ENCODE results near the gene MYH11.

The MYH11 gene

GRCh38 chr16:15770107-15770506 lies 86.7 kb downstream of the MYH11 start:
- H3K36me3 ChIP-seq (replicated peaks in 1 of 2; ENCODE audit: control insufficient read depth in 2 of 2, insufficient read depth in 2 of 2, low read length in 2 of 2) = no peaks in the 10 kb centered on the region
- H4K91ac ChIP-seq (ENCODE audit: low read depth, low read length, poor library complexity) = no peak overlapping the region
- no peak overlapping the region for H2BK120ac ChIP-seq (ENCODE audit: low read depth, low read length)
- no peak overlapping the region for H3K18ac ChIP-seq (ENCODE audit: low read length)
- H2BK15ac ChIP-seq (ENCODE audit: low read length) = no peak overlapping the region
- no peaks in the 10 kb centered on the region for H3K79me1 ChIP-seq (ENCODE audit: low read depth, low read length)
- H3K4me3 ChIP-seq (ENCODE audit: low read length in 2 of 2) = no peak overlapping the region
- H3K4me1 ChIP-seq (ENCODE audit: control insufficient read depth in 2 of 2, insufficient read depth in 1 of 2, low read depth in 1 of 2, low read length in 2 of 2) = peaks cover 0 to 3% of the 10 kb centered on the region in 2 donors
- H3K14ac ChIP-seq (ENCODE audit: low read length) = no peak overlapping the region
- H3K23ac ChIP-seq (ENCODE audit: low read depth, low read length, poor library complexity) = no peak overlapping the region
- peaks cover 0 to 3% (median 0%) of the 10 kb centered on the region in 3 experiments for H3K27me3 ChIP-seq (ENCODE audit: control insufficient read depth in 3 of 3, insufficient read depth in 3 of 3, low read depth in 1 of 3, low read length in 3 of 3)
- H3K4ac ChIP-seq (ENCODE audit: low read length) = no peak overlapping the region
- H2AK5ac ChIP-seq (ENCODE audit: low read depth, low read length) = no peak overlapping the region
- no peak overlapping the region for H3K4me2 ChIP-seq (ENCODE audit: insufficient read depth, low read length, poor library complexity, severe bottlenecking)
- no peaks in the 10 kb centered on the region for H3K9me3 ChIP-seq (replicated peaks in 1 of 2; ENCODE audit: control insufficient read depth in 2 of 2, insufficient read depth in 1 of 2, low read depth in 1 of 2, low read length in 2 of 2)
- no peak overlapping the region for H2BK12ac ChIP-seq (ENCODE audit: low read length)
- H3K27ac ChIP-seq (replicated peaks; ENCODE audit: low read length) = no peak overlapping the region
- H3K9ac ChIP-seq (ENCODE audit: low read depth, low read length, poor library complexity) = no peak overlapping the region
- H4K8ac ChIP-seq (ENCODE audit: low read depth, low read length) = no peak overlapping the region
- H2AFZ ChIP-seq (ENCODE audit: low read length) = no peak overlapping the region
- no peak for DNase-seq (ENCODE audit: low spot score)
- no CpG with 5 or more reads among the region's 7 CpGs for WGBS, 2 donors (ENCODE audit: extremely low coverage in 2 of 2, insufficient read length in 2 of 2, insufficient replicate concordance in 1 of 2)
- H2BK5ac ChIP-seq (ENCODE audit: low read length) = no peak overlapping the region

GRCh38 chr16:15769239-15769638 lies 87.6 kb downstream of the MYH11 start:
- Histone ChIP-seq H3K36me3 (replicated peaks in 1 of 2; ENCODE audit: control insufficient read depth in 2 of 2, insufficient read depth in 2 of 2, low read length in 2 of 2) (no peaks in the 10 kb centered on the region), H3K79me1 (ENCODE audit: low read depth, low read length) (no peaks in the 10 kb centered on the region), H3K14ac (ENCODE audit: low read length) (no peak overlapping the region), H2AK5ac (ENCODE audit: low read depth, low read length) (no peak overlapping the region), H4K91ac (ENCODE audit: low read depth, low read length, poor library complexity) (no peak overlapping the region), H3K23ac (ENCODE audit: low read depth, low read length, poor library complexity) (no peak overlapping the region), H3K9ac (ENCODE audit: low read depth, low read length, poor library complexity) (peak overlapping the region; percentile 47), H3K4me2 (ENCODE audit: insufficient read depth, low read length, poor library complexity, severe bottlenecking) (no peak overlapping the region), H3K18ac (ENCODE audit: low read length) (no peak overlapping the region), H2BK12ac (ENCODE audit: low read length) (no peak overlapping the region), H2AFZ (ENCODE audit: low read length) (no peak overlapping the region), H2BK5ac (ENCODE audit: low read length) (no peak overlapping the region), H3K27ac (replicated peaks; ENCODE audit: low read length) (no peak overlapping the region), H3K9me3 (replicated peaks in 1 of 2; ENCODE audit: control insufficient read depth in 2 of 2, insufficient read depth in 1 of 2, low read depth in 1 of 2, low read length in 2 of 2) (no peaks in the 10 kb centered on the region), H2BK15ac (ENCODE audit: low read length) (no peak overlapping the region), H3K27me3 (ENCODE audit: control insufficient read depth in 3 of 3, insufficient read depth in 3 of 3, low read depth in 1 of 3, low read length in 3 of 3) (peaks cover 0 to 3% (median 0%) of the 10 kb centered on the region in 3 experiments), H3K4me1 (ENCODE audit: control insufficient read depth in 2 of 2, insufficient read depth in 1 of 2, low read depth in 1 of 2, low read length in 2 of 2) (peaks cover 0 to 3% of the 10 kb centered on the region in 2 donors), H4K8ac (ENCODE audit: low read depth, low read length) (no peak overlapping the region), H2BK120ac (ENCODE audit: low read depth, low read length) (no peak overlapping the region), H3K4ac (ENCODE audit: low read length) (no peak overlapping the region), H3K4me3 (ENCODE audit: low read length in 2 of 2) (no peak overlapping the region)
- no peak for DNase-seq (ENCODE audit: low spot score)
- WGBS, 2 donors (ENCODE audit: extremely low coverage in 2 of 2, insufficient read length in 2 of 2, insufficient replicate concordance in 1 of 2) = no CpG with 5 or more reads among the region's 8 CpGs

DNA sequence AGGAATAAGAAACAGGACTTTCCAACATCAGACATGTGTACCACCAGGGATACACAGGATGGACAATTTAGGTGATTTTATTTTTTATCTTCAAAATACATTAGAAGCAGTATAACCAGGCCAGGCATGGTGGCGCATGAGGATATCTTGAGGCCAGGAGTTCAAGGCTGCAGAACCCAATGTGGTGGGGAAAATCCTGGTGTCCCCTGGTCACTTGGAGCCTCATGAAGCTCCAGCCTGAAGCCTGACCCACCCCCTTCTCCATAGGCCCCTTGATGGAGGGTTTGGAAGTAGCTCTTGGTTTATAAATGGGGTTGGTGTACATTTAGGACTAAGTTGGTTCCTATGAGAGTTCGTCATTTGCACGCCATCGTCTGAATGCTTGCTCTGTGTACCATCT lies 88.6 kb downstream of the MYH11 start:
- H2BK5ac ChIP-seq (ENCODE audit: low read length) = no peak overlapping the region
- no peak overlapping the region for H2BK120ac ChIP-seq (ENCODE audit: low read depth, low read length)
- H2BK12ac ChIP-seq (ENCODE audit: low read length) = no peak overlapping the region
- H3K4me2 ChIP-seq (ENCODE audit: insufficient read depth, low read length, poor library complexity, severe bottlenecking) = no peak overlapping the region
- H3K18ac ChIP-seq (ENCODE audit: low read length) = no peak overlapping the region
- no peak for DNase-seq (ENCODE audit: low spot score)
- H3K23ac ChIP-seq (ENCODE audit: low read depth, low read length, poor library complexity) = no peak overlapping the region
- WGBS, 2 donors (ENCODE audit: extremely low coverage in 2 of 2, insufficient read length in 2 of 2, insufficient replicate concordance in 1 of 2) = no CpG with 5 or more reads among the region's 4 CpGs
- peaks cover 0 to 3% (median 0%) of the 10 kb centered on the region in 3 experiments for H3K27me3 ChIP-seq (ENCODE audit: control insufficient read depth in 3 of 3, insufficient read depth in 3 of 3, low read depth in 1 of 3, low read length in 3 of 3)
- no peaks in the 10 kb centered on the region for H3K79me1 ChIP-seq (ENCODE audit: low read depth, low read length)
- H2AK5ac ChIP-seq (ENCODE audit: low read depth, low read length) = no peak overlapping the region
- no peak overlapping the region for H3K9ac ChIP-seq (ENCODE audit: low read depth, low read length, poor library complexity)
- H3K4me1 ChIP-seq (ENCODE audit: control insufficient read depth in 2 of 2, insufficient read depth in 1 of 2, low read depth in 1 of 2, low read length in 2 of 2) = peaks cover 0 to 3% of the 10 kb centered on the region in 2 donors
- no peak overlapping the region for H2AFZ ChIP-seq (ENCODE audit: low read length)
- no peak overlapping the region for H2BK15ac ChIP-seq (ENCODE audit: low read length)
- no peaks in the 10 kb centered on the region for H3K9me3 ChIP-seq (replicated peaks in 1 of 2; ENCODE audit: control insufficient read depth in 2 of 2, insufficient read depth in 1 of 2, low read depth in 1 of 2, low read length in 2 of 2)
- no peak overlapping the region for H4K91ac ChIP-seq (ENCODE audit: low read depth, low read length, poor library complexity)
- H4K8ac ChIP-seq (ENCODE audit: low read depth, low read length) = no peak overlapping the region
- no peak overlapping the region for H3K27ac ChIP-seq (replicated peaks; ENCODE audit: low read length)
- no peaks in the 10 kb centered on the region for H3K36me3 ChIP-seq (replicated peaks in 1 of 2; ENCODE audit: control insufficient read depth in 2 of 2, insufficient read depth in 2 of 2, low read length in 2 of 2)
- no peak overlapping the region for H3K4me3 ChIP-seq (ENCODE audit: low read length in 2 of 2)
- no peak overlapping the region for H3K14ac ChIP-seq (ENCODE audit: low read length)
- H3K4ac ChIP-seq (ENCODE audit: low read length) = no peak overlapping the region

DNA sequence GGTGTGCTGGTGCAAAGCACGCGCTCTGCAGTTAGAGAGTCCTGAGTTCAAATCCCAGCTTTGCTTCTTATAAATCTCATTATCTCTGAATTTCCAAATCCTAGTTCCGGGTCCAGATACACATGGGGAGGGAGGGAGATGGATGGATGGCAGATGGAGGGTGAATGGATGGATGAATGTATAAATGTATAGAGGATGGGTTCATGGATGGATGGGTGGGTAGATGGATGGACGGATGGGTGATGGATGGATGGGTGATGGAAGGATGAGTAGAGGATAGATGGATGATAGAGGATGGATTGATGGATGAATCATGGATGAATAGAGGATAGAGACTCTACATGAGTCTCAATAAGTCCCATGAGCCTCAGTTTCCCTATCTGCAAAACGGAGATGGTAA lies 89.9 kb downstream of the MYH11 start:
- no peak overlapping the region for H2BK15ac ChIP-seq (ENCODE audit: low read length)
- H3K4me1 ChIP-seq (ENCODE audit: control insufficient read depth in 2 of 2, insufficient read depth in 1 of 2, low read depth in 1 of 2, low read length in 2 of 2) = peaks cover 0 to 3% of the 10 kb centered on the region in 2 donors
- 100% methylated on average over 1 of the region's 5 CpGs; no CpG with 5 or more reads in 1 of the 2 donors for WGBS, 2 donors (ENCODE audit: extremely low coverage in 2 of 2, insufficient read length in 2 of 2, insufficient replicate concordance in 1 of 2)
- no peak overlapping the region for H3K14ac ChIP-seq (ENCODE audit: low read length)
- H3K4ac ChIP-seq (ENCODE audit: low read length) = no peak overlapping the region
- H2AFZ ChIP-seq (ENCODE audit: low read length) = no peak overlapping the region
- no peak overlapping the region for H2BK120ac ChIP-seq (ENCODE audit: low read depth, low read length)
- no peak overlapping the region for H2AK5ac ChIP-seq (ENCODE audit: low read depth, low read length)
- H3K23ac ChIP-seq (ENCODE audit: low read depth, low read length, poor library complexity) = no peak overlapping the region
- no peak overlapping the region for H3K9ac ChIP-seq (ENCODE audit: low read depth, low read length, poor library complexity)
- no peak overlapping the region for H4K91ac ChIP-seq (ENCODE audit: low read depth, low read length, poor library complexity)
- no peak overlapping the region for H4K8ac ChIP-seq (ENCODE audit: low read depth, low read length)
- no peaks in the 10 kb centered on the region for H3K79me1 ChIP-seq (ENCODE audit: low read depth, low read length)
- H3K18ac ChIP-seq (ENCODE audit: low read length) = no peak overlapping the region
- H2BK12ac ChIP-seq (ENCODE audit: low read length) = no peak overlapping the region
- no peaks in the 10 kb centered on the region for H3K9me3 ChIP-seq (replicated peaks in 1 of 2; ENCODE audit: control insufficient read depth in 2 of 2, insufficient read depth in 1 of 2, low read depth in 1 of 2, low read length in 2 of 2)
- H3K27ac ChIP-seq (replicated peaks; ENCODE audit: low read length) = no peak overlapping the region
- no peak for DNase-seq (ENCODE audit: low spot score)
- H3K36me3 ChIP-seq (replicated peaks in 1 of 2; ENCODE audit: control insufficient read depth in 2 of 2, insufficient read depth in 2 of 2, low read length in 2 of 2) = no peaks in the 10 kb centered on the region
- no peak overlapping the region for H2BK5ac ChIP-seq (ENCODE audit: low read length)
- peaks cover 0 to 3% (median 0%) of the 10 kb centered on the region in 3 experiments for H3K27me3 ChIP-seq (ENCODE audit: control insufficient read depth in 3 of 3, insufficient read depth in 3 of 3, low read depth in 1 of 3, low read length in 3 of 3)
- no peak overlapping the region for H3K4me2 ChIP-seq (ENCODE audit: insufficient read depth, low read length, poor library complexity, severe bottlenecking)
- no peak overlapping the region for H3K4me3 ChIP-seq (ENCODE audit: low read length in 2 of 2)
